Motor neuron (in vitro differentiated cells): ENCODE measurements around the gene ADTRP. TPM values are rescaled to one million over a fixed set of nuclear protein-coding genes. Genes with fewer than 3 reads are reported as not detected.

Experiments used
- ATAC-seq, 8 experiments: fragments of 200-7000 bp; cut with Tn5 transposase; replicated peaks in 6 of 8; 2 replicates each; pipeline ENCODE4 v1.8.0; 2021; ENCODE audit warnings: mild to moderate bottlenecking in 8 of 8, moderate library complexity in 8 of 8
- H3K27ac ChIP-seq, 2 donors: fragments of 250-450 bp; sonication (Bioruptor Pico); 2 replicates each; pipeline ENCODE4 v1.9.0; 2021; ENCODE audit warnings: antibody characterized with exemption in 2 of 2, mild to moderate bottlenecking in 2 of 2, moderate library complexity in 1 of 2
- H3K4me1 ChIP-seq, 2 donors: fragments of 250-450 bp; sonication (Bioruptor Pico); replicated peaks in 1 of 2; 2 replicates each; pipeline ENCODE4 v1.6.1; 2021; ENCODE audit warnings: antibody characterized with exemption in 2 of 2, mild to moderate bottlenecking in 2 of 2, moderate library complexity in 1 of 2
- H3K4me3 ChIP-seq, 5 donors: fragments of 250-450 bp; sonication (Bioruptor Pico); 2 replicates each; pipeline ENCODE4 v1.9.0; 2021; ENCODE audit warnings: antibody characterized with exemption in 5 of 5, mild to moderate bottlenecking in 5 of 5, moderate library complexity in 4 of 5
- whole genome bisulfite sequencing, 10 experiments: fragments of 450-650 bp; shearing (Covaris generic); methylation state at CpG; one replicate each; pipeline ENCODE4 v1.0.0; 2022; 5-methylcytosine and 5-hydroxymethylcytosine counted together
- in situ Hi-C, 9 experiments: fragments of 400-800 bp; cut with MboI; loops; one replicate each; pipeline ENCODE4 v1.15.0; 2021; ENCODE audit warnings: low sequenced_read_pairs in 9 of 9, low pct_unique_long_range_greater_than_20kb in 2 of 9; ENCODE audit not compliant: unreplicated experiment in 9 of 9
- total RNA-seq, 8 experiments: library from RNA; unstranded; fragments of 300-600 nt; gene quantifications; 2 replicates each; pipeline versions ENCODE4 v1.2.3 to v1.2.4, GENCODE V29; 2022

Gene ADTRP
- total RNA-seq, 8 experiments from 2014 or later, result 0.23 to 4.1 (median 0.52) TPM; not detected in 3

GRCh38 chr6:11767978-11768756 is 10.4 kb downstream of the ADTRP start:
- 0 to 100% (median 61%) methylated on average over 1 to 7 of the region's 7 CpGs for WGBS, 10 experiments
- no peaks in the 10 kb centered on the region for H3K4me1 ChIP-seq
- H3K4me3 ChIP-seq, result no peak overlapping the region
- no peak overlapping the region for H3K27ac ChIP-seq
- peak in 4 of 8 experiments; percentile 28 to 76 (median 44) for ATAC-seq
- in situ Hi-C loops, result no loop called here

GRCh38 chr6:11767458-11767857 is 11.1 kb downstream of the ADTRP start:
- 57 to 100% (median 88%) methylated on average over 1 to 2 of the region's 2 CpGs; no CpG with 5 or more reads in 1 of the 10 experiments for WGBS, 10 experiments
- ATAC-seq, result no peak
- Histone ChIP-seq H3K27ac (no peak overlapping the region), H3K4me3 (no peak overlapping the region), H3K4me1 (no peaks in the 10 kb centered on the region)
- in situ Hi-C loops, result no loop called here

- no peaks in the 10 kb centered on the region for H3K4me1 ChIP-seq
- peak in 4 of 8 experiments; percentile 4 to 17 (median 12) for ATAC-seq
- H3K27ac ChIP-seq, result no peak overlapping the region
- H3K4me3 ChIP-seq, result no peak overlapping the region
- WGBS, 10 experiments, result 0 to 85% (median 65%) methylated on average over 2 to 8 of the region's 8 CpGs; no CpG with 5 or more reads in 1 of the 10 experiments
- in situ Hi-C loops, result no loop called here
Measured at GRCh38 chr6:11766589-11767450, 11.8 kb downstream of the ADTRP start.

GRCh38 chr6:11766043-11766442 is 12.6 kb downstream of the ADTRP start:
- 0 to 83% (median 37%) methylated on average over 1 to 2 of the region's 2 CpGs; no CpG with 5 or more reads in 2 of the 10 experiments for WGBS, 10 experiments
- H3K27ac ChIP-seq, result no peak overlapping the region
- no peak for ATAC-seq
- no peaks in the 10 kb centered on the region for H3K4me1 ChIP-seq
- in situ Hi-C loops, result no loop called here
- no peak overlapping the region for H3K4me3 ChIP-seq

- Histone ChIP-seq H3K4me3 (no peak overlapping the region), H3K27ac (no peak overlapping the region), H3K4me1 (no peaks in the 10 kb centered on the region)
- ATAC-seq, result no peak
- in situ Hi-C loops, result no loop called here
- 75 to 100% (median 91%) methylated on average over 1 of the region's 1 CpG; no CpG with 5 or more reads in 5 of the 10 experiments for WGBS, 10 experiments
Measured at GRCh38 chr6:11764250-11764604, 14.4 kb downstream of the ADTRP start.

GRCh38 chr6:11763460-11764249 is 14.9 kb downstream of the ADTRP start:
- no peaks in the 10 kb centered on the region for H3K4me1 ChIP-seq
- H3K27ac ChIP-seq, result no peak overlapping the region
- H3K4me3 ChIP-seq, result no peak overlapping the region
- 31 to 100% (median 81%) methylated on average over 1 to 4 of the region's 4 CpGs; no CpG with 5 or more reads in 1 of the 10 experiments for WGBS, 10 experiments
- in situ Hi-C loops, result no loop called here
- no peak for ATAC-seq

DNA sequence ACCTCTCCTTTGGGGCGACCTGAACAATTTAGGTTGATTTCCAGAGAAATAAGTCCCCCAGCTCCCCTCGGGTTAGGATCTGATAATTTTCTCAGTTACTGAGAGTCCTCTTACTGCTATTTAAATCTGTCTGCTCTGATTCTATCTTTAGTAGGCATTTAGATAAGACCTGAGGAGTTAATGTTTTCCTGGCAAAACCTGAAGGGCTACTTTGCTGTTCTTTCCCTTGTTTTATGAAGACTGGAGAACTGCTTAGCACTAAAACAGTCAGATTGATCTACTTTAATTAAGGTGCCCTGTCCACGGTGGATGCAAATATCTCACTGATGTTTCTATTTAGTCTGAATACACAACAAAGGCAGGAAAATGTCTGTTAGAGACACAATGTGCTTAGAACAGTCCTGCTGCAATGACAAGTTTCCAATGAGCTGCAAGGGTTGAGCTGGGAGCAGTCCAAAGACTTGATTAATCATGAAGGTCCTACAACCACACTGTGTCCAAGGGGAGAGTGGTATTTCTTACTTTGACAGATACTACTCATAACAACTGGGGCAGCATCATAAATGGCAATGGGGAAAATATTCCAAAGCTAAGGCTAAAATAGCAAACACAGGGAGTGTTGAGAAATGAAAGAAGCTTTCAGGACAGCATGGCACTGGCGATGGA is 15.7 kb downstream of the ADTRP start:
- Histone ChIP-seq H3K4me3 (no peak overlapping the region), H3K27ac (no peak overlapping the region), H3K4me1 (no peaks in the 10 kb centered on the region)
- no peak for ATAC-seq
- in situ Hi-C loops, result no loop called here
- 40 to 100% (median 75%) methylated on average over 1 to 4 of the region's 4 CpGs for WGBS, 10 experiments

GRCh38 chr6:11761744-11762620 is 16.6 kb downstream of the ADTRP start:
- WGBS, 10 experiments, result 54 to 100% (median 92%) methylated on average over 1 to 4 of the region's 4 CpGs; no CpG with 5 or more reads in 1 of the 10 experiments
- Histone ChIP-seq H3K4me1 (no peaks in the 10 kb centered on the region), H3K27ac (no peak overlapping the region), H3K4me3 (no peak overlapping the region)
- ATAC-seq, result no peak
- in situ Hi-C loops, result no loop called here

GRCh38 chr6:11760015-11760473 is 18.6 kb downstream of the ADTRP start:
- ATAC-seq, result no peak
- H3K27ac ChIP-seq, result no peak overlapping the region
- H3K4me1 ChIP-seq, result no peaks in the 10 kb centered on the region
- in situ Hi-C loops, result no loop called here
- H3K4me3 ChIP-seq, result no peak overlapping the region
- WGBS, 10 experiments, result 58 to 100% (median 82%) methylated on average over 1 to 5 of the region's 6 CpGs

- Histone ChIP-seq H3K4me1 (no peaks in the 10 kb centered on the region), H3K4me3 (no peak overlapping the region), H3K27ac (no peak overlapping the region)
- no peak for ATAC-seq
- in situ Hi-C loops, result no loop called here
- 17 to 100% (median 83%) methylated on average over 1 to 4 of the region's 4 CpGs; no CpG with 5 or more reads in 1 of the 10 experiments for whole genome bisulfite sequencing, 10 experiments
Measured at GRCh38 chr6:11758878-11759277, 19.7 kb downstream of the ADTRP start.

GRCh38 chr6:11756726-11757125 is 21.9 kb downstream of the ADTRP start:
- in situ Hi-C loops, result no loop called here
- ATAC-seq, result no peak
- no peak overlapping the region for H3K4me3 ChIP-seq
- no peaks in the 10 kb centered on the region for H3K4me1 ChIP-seq
- WGBS, 10 experiments, result 63 to 100% (median 100%) methylated on average over 1 of the region's 1 CpG; no CpG with 5 or more reads in 1 of the 10 experiments
- no peak overlapping the region for H3K27ac ChIP-seq
